GM19372 (cell line): ENCODE measurements around the gene HIVEP2.

Experiments used
- ATAC-seq: cut with Tn5 transposase; IDR thresholded peaks from one replicate; pipeline ENCODE4 v1.9.1; 2021; ENCODE audit warnings: mild to moderate bottlenecking, low read depth, moderate library complexity; ENCODE audit not compliant: unreplicated experiment

The HIVEP2 gene

DNA sequence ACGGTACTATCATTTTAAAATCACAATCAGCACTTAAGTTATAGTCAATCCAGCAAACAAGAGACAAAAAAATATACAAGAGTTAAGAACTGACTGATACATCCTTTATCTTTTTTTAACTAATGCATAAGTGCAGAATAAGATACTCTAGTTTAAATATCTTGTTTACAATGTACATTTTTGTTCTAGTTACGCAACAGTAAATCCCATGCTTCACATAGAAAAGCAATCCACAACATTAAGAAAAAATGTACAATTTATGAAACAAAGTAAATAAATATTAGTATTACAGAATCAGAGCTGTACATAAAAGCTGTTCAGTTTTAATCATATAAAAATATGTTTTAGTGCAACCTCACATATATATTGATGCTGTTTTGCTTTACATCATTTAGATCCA is 192.6 kb downstream of the HIVEP2 start:
- ATAC-seq: no peak

- no peak for ATAC-seq
These were observed 193.5 kb downstream of the HIVEP2 start for GRCh38 chr6:142751452-142751851.

DNA sequence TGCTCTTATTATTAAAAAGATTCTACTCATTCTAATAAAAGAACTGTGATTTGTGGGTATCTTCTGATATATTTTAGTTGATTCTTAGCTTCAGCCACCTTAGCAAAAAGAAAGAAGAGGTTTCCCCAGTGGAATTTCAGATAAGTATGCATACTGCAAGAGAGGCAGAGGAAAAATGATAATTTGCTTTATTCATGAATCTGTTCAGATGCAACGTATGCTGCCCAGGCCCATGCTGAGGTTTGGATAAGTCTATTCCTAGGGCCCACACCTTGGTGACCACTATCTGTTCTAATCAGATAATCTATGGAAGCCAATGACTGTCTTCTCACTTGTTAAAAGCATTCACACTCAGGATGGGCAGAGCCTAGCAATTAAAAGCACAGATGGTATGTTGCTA is 194.0 kb downstream of the HIVEP2 start:
- no peak for ATAC-seq

DNA sequence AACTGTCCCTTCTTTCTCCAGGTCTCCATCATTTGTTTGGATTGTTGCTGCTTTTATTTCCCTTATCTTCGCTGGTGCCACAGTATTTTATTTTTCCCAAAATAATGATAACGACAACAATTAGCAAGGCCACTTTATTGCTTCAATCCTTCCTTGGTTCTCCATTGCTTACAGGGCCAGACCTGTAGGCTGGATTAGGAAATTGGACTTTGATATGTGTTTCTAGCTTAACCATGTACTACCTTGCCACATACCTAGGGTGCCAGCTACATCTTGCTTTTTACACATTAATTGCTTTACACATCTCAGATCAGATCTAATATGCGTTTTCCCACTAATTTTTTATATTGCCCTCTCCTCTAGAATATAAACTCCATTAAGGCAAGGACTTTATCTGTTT is 195.4 kb downstream of the HIVEP2 start:
- ATAC-seq: no peak

- peak; percentile 64 for ATAC-seq
These were observed 198.5 kb downstream of the HIVEP2 start for GRCh38 chr6:142746524-142746923.

DNA sequence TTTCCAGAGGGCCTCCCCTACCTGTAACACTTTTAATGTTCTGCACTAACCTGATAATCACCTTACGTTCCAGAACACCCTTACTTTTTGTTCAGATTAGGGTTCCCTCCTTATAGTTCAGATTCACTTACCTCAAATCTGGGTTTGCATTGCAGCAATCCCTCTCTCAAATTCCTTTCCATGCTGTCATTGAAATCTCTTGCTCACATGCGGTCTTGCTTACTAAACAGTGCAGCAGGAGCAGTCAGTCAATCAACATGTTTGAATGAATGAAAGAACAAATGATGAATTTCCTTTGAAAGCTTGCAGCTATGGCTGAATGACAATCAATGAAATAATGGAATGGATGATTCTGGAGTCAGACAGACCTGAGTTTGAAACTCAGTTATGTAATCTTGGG is 200.1 kb downstream of the HIVEP2 start:
- no peak for ATAC-seq

- ATAC-seq: no peak
These were observed 204.5 kb downstream of the HIVEP2 start for GRCh38 chr6:142740449-142740848.

DNA sequence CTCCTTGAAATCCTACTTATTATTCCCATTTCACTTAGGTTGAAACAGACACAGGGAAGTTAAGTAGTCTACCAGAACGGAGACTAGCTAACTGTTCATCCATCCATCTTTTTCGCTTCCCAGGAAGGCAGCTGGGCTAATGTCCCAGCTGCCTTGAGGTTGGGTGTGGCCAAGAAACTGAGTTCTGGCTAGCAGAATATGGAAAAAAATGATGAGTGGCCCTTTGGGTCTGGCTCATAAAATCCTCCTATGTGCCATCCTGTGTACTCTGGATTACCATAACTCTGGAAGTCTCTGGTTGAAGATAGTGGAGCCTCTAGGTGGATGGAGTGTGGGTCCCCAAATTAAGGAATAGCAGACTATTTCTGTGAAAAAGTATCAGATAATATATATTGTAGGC is 206.2 kb downstream of the HIVEP2 start:
- ATAC-seq: no peak

GRCh38 chr6:142738035-142738396 is 207.0 kb downstream of the HIVEP2 start:
- ATAC-seq: no peak

DNA sequence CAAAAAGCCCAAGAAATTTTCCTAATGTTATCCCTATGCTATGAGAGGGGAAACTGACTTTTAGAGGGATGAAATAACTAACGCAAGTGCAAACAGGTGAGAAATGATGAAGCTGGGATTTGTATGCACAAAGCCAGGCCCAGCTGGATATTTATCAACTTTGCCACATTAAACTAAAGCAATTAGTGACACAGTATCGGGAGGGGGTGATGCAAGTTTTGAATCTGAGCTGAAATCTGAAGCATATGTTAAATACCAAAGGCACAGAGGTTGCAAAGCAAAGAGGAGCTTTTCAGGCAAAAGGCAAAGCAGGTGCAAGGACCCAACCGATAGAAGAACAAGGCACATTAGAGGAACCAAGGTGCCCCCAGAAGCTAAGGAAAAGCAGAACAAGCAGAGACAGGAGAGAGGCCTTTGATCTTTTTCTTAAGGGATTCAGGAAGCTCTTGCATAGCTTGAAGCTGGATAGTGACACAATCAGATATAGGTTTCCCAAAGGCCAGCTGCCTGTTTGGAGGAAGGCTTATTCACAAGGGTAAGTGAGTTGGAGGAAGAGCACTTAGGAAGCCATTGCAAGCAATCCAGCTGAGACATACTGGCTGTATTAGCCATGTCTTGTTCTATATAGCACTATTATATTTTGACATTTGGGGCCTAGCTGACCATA is 207.5 kb downstream of the HIVEP2 start:
- no peak for ATAC-seq

DNA sequence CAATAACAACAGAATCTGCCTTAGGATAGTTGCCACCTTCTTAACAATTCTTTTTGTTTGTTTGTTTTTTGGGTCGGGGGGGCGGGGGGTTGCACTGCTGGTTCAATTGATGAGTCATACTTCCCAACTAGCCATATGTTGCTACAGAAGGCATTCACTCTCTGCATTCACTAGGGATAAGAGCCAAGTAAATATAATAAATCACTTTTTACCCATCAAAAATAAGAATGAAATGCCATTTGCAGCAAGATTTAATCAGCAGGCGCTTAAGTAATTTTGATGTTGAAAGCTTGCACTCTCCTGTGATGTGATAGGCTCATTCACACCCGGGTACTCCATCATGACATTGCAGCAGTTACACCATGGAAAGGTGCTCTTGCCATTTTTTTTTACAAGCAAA is 209.8 kb downstream of the HIVEP2 start:
- no peak for ATAC-seq

- ATAC-seq: no peak
These were observed 212.2 kb downstream of the HIVEP2 start for GRCh38 chr6:142732790-142733189.

DNA sequence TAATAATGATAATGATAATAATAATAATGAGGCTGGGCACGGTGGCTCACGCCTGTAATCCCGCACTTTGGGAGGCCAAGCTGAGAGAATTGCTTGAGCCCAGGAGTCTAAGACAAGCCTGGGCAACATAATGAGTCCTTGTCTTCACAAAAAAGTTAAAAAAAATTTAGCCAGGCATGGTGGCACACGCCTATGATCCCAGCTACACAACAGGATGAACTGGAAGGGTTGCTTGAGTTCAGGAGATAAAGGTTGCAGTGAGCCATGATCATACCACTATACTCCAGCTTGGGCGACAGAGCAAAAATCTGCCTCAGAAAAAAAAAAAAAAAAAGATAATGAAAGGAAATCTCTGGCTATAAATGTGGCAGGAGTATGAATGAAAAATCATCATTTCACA is 213.4 kb downstream of the HIVEP2 start:
- ATAC-seq: no peak

GRCh38 chr6:142729618-142730017 is 215.4 kb downstream of the HIVEP2 start:
- ATAC-seq: no peak

DNA sequence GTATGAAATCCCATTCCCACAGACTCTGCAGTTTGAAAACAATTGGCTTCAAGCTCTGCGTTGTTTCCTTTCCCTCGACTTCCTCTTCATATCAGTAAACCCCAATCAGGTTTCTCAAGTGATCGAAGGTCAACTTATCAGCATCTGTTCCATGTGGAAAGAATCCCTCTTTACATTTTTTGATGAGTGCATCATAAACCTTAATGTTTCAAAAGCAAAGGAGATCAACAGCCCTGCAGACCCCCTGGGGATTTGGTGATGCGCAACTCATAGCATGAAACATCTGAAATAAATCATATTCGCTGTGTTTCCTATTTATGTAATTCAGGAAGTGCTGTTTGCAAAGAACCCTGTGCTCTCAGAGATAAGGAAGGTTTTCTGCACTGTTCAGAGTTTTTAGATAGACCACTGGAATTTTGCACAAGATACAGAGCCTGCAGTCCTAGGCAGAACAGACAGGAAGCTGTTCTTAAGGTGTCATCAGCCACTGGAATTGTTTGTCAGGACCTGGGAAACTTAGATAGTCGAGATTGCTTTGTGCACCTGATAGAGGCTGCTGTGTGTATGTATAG is 216.0 kb downstream of the HIVEP2 start:
- ATAC-seq: no peak

GRCh38 chr6:142728364-142728763 is 216.6 kb downstream of the HIVEP2 start:
- no peak for ATAC-seq

DNA sequence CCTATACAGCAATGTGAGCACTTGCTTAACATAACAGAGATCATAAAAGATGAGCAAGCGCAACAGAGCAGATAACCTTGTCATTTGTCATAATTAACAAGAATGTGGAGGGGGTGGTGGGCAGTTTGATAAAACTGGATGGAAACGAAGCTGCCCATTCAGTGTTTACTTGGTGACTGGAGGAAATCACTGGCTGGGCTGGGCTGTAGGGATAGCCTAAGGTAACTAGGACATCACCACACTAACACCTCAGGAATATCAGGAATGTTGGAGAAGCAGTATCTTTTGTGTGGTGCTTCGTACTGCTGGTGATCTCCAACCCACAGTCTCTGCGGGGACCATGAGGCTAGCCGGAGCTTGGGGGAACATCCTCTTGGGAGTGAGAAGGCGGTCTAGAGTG is 218.4 kb downstream of the HIVEP2 start:
- no peak for ATAC-seq

DNA sequence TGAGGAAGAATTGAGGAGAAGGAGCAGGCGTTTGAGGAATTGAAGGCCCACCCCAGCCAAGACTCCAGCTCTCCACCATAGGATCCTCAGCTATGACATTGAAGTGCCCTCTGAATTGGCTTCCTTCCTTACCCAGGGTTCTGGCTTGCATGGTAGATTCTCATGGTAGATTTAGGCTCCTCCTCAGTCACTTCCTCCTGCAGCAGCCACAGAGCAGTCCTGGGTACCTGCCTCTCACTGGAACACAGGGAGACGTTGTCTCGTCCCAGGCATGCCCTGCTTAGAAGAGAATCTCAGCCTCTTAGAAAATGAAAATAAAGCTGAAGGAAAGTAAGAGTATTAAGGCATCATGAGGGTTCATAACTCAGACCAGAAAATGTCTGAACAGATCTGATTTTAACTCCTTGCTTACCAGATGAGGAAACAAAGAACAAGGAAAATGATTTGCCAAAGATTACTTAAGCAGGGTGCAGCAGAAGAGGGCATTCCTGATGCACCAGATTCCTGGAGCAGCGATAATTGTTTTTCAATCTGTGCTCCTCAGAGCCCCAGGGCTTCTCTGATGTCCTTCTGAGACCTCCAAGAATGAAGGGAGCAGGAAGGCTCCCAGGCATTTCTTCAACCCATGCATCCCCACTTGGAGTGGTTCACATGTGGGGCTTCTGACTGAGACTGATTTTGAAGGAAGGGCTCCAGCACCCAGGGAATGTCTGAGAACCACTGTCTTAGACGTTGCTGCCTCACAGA is 219.8 kb downstream of the HIVEP2 start:
- ATAC-seq: no peak

DNA sequence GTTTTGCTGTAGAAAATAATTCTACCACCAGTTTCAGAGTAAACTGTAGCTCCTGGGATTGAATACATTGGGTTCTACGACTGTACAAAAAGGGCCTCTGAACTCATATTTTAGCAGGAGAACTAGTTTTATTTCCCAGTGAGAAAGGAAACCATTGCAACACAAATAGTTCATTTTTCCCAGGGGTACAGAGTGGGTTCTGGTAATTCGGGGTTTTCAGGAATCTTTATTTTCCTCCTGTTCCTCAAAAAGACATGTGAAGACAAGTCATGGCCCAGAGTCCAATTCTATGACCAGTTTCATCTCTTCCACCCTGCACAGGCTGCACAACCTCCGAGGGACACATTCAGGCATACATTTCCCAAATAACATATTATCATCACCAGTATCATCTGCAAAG is 222.1 kb downstream of the HIVEP2 start:
- ATAC-seq: no peak

GRCh38 chr6:142722012-142722411 is 223.0 kb downstream of the HIVEP2 start:
- no peak for ATAC-seq

GRCh38 chr6:142721215-142721920 is 223.6 kb downstream of the HIVEP2 start:
- ATAC-seq: no peak
